OCI-M2 (cell line): ENCODE results near the gene ZNF425.
"Not testable (repeated sequence)": the region's sequence is repeated elsewhere in the genome, so short reads cannot be mapped to it uniquely, and the experiment has no call there.

ENCODE experiments used
- DNase-seq: peaks from one replicate; lab custom pipeline; 2025; ENCODE audit not compliant: unreplicated experiment; lab: John Stamatoyannopoulos, UW

ZNF425 gene, protein sequence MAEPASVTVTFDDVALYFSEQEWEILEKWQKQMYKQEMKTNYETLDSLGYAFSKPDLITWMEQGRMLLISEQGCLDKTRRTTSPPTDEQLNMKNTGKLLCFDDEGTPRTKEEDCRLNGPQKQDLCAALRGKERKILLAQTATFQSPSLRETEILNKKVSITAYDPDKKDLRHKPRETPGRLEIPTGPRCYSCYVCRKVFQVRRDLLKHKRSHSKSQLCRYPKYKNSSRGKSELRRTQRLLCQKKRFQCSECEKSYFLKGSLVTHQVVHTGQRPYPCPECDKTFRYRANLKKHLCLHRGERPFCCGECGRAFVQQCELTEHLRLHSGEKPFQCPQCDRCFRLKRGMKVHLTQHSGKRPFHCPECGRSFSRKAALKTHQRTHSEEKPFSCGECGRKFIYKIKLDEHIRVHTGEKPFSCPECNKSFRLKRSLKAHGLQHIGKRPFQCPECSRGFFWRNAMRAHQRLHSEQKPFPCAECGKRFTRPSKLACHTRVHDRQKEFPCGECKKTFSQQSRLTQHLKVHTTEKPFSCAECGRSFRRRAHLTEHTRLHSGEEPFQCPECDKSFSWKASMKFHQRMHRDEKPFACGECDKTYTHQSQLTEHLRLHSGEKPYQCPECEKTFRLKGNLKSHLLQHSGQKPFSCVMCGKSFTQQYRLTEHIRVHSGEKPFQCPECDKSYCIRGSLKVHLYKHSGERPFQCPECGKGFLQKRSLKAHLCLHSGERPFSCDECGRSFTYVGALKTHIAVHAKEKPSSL

DNA sequence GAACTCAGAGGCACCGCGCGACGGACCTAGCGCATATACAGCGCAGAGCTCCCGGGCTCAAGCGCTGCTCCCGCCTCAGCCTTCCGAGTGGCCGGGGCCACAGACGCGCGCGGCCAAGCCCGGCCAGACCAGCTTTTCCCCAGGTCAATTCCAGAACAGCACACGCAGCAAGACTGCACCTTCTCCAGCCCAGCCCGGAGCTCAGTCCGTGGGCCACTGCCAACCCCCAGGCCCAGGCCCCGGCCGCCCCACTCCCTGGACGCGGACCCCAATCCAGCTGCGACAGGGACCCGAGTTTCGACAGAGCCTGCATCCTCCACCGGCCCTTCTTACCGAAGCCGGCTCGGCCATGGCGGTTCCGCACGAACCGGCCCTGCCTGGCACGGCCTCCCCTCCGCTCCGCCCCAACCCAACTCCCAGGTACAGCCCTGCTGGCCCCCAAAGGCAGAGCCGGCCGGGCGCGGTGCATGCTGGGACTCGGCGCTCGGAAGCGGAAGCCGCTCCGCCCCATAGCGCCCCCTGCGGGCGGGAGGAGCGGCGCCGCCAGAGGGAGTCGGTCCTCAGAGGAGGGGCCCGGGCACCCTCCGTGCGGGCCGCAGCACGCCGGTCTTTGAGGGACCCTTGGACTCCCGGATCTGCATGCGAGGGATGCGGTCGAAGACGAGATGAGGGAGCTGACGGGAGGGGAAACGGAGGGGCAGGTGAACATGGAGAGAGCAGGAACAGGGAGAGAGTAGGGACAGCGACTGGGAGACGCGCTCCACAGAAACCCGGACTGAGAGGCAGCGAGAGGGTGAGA, at the start of gene ZNF425:
ZNF425 (minus strand) TSS at position 462 of the 799 bp plus-strand sequence; CDS start at position 351, 111 bp downstream.
- DNase-seq: peak; percentile 84

DNA sequence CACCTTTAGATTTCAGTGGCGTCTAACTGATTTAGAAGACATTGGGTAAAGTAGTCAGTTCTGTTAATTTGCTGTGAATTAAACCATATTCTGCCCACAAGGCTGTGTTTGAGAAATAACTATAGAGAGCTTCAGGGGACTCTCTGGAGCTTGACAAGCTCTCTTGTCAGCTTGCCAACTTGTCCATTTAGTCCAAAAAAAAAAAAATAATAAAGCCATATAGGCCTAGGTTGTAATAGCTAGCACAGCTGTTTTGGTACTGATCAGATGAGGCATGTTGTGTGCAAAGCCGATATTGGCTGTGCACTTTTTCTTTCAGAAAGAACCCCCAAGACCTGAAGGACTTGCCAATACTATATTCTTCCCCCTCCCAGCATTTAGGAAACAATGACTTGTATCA, 49.0 kb upstream of the ZNF425 start:
- DNase-seq: no peak

DNA sequence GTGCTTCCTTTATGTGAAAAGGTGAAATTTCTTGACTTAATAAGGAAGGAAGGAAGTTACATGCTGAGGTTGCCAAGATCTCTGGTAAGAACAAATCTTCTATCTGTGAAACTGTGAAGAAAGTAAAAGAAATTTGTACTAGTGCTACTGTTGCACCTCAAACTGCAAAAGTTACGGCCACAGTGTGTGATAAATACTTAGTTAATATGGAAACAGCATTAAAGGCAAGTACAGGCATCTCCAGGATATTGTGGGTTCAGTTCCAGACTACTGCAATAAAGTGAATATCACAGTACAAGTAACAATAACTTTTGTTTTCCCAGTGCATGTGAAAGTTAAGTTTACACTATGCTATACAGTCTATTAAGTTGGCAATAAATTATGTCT, 46.4 kb upstream of the ZNF425 start:
- DNase-seq: no peak

DNA sequence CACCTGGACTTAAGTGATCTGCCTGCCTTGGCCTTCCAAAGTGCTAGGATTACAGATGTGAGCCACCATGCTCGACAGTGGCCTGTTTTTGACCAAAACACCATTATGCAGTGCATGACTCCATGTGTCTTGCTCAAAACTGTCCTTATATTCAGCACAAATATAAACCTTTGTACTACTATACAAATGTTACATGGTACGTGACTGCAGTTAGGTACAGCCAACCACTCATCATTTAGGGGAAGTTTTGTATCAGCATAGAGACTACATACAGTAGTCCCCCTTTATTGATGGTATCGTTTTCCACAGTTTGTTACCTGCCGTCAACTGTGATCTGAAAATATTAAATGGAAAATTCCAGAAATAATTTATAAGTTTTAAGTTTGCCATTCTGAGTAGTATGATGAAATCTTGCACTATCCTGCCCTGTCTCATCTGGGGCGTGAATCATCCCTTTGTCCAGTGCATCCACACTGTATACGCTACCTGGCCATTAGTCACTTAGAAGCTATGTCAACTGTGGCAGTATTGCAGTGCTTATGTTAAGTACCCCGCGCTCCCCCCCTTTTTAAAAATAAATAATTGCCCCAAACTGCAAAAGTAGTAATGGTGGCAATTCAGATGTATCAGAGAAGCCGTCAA, 45.9 kb upstream of the ZNF425 start:
- DNase-seq: no peak

DNA sequence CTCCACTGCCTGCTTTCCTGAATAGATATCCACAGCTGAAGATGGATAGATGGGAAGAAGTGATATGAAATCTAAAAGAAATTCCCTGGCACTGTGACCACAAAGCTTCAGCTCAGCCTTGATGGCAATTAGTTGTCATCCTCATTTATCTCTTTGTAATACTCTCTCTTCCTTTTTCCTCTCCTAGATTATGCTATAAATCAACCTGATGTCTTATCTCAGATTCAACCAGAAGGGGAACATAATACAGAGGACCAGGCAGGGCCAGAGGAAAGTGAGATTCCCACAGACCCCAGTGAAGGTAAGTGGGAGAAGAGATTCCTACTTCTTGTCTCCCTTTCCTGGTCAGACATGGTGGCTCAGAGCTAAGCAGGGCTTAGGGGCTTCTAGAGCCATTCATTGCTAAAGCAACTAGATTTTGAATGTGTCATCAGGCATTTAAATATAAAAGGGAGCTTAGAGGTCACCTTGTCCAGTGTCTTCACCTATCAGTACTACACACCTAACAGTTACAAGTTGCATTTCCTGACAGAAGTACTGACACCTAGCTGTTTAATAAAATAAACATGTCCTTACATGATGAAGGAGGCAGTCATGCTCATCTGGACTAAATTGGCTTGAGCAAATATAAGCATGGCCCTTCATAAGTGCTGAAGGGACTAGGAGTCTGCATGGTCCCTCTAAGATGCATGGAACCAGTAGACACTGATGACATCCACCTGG, 40.7 kb upstream of the ZNF425 start:
- no peak for DNase-seq

DNA sequence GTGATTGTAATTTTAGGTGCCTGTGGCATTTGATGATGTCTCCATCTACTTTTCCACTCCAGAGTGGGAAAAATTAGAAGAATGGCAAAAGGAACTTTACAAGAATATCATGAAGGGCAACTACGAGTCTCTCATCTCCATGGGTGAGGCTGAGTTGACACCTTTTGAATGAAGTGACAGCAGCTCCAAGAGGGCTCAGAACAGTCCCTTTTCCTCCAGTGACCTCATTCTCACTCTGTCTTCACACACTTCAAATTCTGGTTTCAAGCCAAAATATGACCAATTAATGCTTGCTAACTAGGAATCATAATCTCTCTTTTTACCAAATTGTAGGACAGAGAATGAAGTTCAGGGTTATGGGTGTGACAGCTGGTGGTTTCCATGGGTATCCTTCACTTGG, 40.0 kb upstream of the ZNF425 start:
- no peak for DNase-seq

DNA sequence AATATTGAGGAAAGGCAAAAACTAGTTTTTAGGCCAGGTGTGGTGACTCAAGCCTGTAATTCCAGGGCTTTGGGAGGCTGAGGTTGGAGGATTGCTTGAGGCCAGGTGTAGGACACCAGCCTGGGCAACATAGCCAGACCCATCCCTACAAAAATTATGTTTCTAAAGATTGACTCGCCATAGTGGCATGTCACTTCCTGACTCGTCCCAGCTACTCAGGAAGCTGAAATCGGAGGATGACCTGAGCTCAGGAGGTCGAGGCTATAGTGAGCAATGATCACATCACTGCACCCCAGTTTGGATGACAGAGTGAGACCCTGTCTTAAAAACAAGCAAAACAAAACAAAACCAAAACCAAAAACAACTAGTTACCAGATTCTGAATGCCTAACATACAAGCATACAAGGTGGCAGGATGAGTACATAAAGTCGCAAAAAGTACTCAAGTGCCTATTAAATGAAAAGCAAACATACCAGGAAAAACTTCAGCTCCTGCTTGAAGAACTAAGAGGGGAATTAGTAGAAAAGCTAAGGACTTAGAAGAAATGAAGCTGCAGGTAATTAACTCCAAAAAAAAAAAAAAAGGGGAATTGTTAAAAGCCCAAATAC, 35.2 kb upstream of the ZNF425 start:
- DNase-seq: no peak

DNA sequence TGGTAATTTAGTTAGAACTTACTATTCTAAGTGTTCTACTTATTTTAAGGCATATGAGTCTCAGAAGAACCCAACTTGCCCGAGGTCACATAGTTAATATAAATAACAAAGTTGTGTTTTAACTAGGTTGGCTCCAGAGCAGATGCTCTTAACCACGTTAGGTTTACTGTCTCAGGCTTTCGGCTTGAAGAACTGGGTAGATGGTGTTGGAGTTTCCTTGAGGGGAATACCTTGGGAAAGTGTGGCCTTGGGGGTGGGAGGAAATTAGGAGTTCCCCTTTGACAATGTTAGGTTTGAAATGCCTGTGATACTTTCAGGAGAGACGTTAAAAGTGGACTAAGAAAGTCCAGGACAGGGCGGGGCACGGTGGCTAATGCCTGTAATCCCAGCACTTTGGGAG, 30.8 kb upstream of the ZNF425 start:
- DNase-seq: no peak

DNA sequence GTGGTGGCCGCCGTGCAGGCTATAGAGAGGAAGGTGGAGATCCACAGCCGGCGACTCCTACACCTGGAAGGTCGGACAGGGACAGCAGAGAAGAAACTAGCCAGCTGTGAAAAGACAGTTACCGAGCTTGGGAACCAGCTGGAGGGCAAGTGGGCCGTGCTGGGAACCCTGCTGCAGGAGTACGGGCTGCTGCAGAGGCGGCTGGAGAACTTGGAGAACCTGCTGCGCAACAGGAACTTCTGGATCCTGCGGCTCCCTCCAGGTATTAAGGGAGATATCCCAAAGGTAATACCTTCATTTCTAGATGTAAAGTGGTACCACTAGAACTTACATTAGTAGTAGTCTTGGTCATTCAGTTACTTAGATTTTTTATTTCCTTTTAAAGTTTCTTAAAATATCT, 27.9 kb upstream of the ZNF425 start:
- DNase-seq: no peak

DNA sequence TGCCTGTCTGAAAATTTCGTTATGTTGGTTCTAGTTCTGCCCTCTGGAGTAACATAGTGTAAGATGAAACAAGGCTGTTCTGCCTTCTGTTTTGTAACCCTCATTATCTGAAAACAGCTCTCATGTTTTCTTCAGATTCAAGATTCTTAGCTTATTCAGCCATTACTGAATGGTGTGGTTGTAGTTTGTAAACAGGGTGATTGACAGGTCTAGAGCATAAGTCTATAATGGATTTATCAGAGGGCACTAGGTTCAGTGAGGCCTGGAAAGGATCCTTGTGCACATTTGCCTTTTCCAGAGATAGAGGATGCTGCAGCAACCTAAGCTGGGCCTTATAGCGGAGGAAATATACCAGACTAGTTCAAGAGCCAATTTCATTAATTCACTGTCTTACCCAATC, 27.2 kb upstream of the ZNF425 start:
- DNase-seq: no peak

DNA sequence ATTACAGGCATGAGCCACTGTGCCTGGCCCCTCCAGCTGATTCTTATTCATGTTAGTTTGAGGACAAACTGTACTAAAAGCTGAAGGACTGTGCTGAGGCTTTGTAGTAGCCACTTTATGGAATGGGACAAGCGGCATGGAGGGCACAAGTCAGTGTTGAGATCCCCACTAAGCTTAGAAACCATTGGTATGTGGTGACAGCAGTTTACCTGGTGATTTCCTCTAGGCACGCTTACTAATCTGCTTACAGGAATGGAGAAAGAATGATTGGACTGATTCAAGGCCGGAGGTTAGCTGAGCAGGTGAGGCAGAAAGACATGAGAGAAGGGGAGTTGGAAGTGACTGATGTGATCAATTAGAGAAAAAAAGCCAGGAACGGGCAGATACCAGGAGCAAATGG, 24.9 kb upstream of the ZNF425 start:
- DNase-seq: no peak

DNA sequence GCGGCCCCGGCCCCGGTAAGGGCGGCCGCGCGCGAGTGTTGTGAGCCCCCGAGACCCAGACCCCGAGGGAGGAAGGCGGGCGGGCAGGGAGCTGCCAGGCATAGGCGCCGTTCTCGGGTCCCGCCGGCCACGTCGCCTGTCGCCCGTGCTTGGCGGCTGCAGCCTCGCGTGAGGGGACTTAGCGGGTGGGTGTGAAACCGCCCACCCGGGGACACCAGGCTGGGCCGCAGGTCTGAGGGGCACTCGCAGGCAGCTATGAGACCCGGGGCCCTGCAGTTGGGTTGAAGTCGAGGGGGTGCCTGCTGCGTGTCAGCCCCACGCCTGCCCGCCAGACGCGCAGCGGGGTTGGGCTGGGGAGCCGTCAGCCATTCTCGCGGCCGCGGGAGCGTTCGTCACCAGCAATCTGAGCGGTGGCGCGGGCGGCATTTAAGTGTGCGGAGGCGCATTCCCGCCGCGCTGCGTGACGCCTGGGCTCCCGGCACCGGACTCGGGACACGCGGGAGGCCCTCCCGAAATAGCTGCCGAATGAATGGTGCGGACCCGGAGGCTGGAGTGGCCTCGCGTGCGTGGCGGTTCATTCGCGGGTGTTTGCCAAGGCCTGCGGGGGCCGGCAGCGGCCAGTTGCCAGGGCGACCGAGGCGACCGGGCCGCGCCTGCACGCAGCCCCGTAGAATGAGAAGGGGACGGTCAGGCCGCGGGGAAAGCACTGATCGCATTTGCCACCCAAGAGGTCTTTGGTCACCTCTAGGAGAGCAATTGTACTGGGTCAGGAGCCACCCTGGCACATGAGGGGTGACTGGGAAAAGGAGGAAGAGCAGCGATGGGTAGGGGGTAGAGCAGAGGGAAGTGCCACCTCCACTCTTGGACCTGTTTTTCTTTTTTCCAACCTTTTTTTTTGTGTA, 21.9 kb upstream of the ZNF425 start:
- no peak for DNase-seq

DNA sequence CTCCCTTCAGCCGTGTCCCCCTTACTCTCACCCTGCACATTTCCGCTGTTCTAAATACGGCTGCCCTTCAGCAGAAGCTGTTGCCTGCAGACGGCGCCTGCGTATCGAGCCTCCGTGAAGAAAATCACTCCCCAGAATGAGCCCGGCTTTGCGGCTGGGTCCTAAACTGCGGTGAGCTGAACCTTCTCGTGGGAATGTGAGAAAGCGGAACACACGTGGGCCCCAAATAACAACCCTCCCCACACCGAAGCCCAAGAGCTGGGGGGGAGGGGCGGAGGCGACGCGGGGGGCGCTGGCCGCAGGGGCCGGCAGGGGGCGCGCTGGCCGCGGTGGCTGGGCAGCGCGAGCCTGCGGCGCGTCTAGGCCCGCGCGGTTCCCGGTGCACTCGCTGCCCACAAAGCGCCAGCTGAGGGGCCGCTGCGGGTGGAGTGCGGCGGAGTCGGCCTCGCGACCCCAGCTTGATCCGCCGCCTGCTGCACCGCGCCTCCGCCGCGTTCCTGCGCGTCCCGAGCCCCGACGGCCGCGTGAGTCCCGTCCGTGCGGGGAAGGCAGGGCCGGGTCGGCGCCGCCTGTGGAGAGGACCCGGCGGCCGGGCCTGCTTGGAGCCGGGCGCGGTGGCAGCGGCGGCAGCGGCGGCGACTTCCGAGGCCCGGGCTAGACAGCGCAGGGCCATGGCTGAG, 21.1 kb upstream of the ZNF425 start, which contains the start of gene ZNF398:
ZNF398 (plus strand) TSS at position 382 of the 680 bp plus-strand sequence; CDS start at position 672, 290 bp downstream.
- DNase-seq: peak; percentile 70

DNA sequence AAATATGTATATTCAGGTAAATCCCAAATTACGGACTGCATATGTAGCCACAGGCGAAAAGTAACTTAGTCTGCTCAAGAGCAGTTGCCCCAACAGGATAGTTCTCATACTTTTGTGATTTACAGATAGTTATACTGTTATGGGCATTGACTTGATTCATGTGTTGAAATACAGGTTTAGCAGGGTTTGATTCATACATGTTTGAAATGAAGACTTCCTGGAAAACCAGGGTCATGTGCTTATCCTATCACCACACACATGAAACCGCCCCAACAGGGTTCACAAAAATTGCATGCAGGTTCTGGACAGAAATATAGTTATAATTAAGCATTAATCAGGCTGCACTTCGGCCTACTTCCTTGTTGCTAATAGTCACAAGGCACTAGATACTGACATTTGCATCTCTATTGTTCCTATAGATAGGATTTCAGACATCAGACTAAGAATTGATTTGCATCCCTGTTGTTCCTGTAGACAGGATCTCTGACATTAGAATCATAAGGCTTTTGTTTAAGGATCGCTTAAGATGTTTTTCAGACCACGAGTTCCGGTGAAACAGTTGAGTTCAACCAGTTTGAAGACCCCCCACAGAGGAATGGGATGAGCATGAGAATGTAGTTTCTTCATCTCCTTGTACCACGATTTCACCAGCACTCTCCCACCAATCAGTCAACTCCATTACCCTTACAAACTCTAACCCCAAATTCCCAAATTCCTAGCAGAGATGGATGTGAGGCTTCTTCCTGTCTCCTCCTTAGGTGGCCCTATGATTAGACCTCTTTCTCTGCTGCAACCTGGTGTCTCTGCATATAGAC, 19.1 kb upstream of the ZNF425 start:
- DNase-seq: no peak

DNA sequence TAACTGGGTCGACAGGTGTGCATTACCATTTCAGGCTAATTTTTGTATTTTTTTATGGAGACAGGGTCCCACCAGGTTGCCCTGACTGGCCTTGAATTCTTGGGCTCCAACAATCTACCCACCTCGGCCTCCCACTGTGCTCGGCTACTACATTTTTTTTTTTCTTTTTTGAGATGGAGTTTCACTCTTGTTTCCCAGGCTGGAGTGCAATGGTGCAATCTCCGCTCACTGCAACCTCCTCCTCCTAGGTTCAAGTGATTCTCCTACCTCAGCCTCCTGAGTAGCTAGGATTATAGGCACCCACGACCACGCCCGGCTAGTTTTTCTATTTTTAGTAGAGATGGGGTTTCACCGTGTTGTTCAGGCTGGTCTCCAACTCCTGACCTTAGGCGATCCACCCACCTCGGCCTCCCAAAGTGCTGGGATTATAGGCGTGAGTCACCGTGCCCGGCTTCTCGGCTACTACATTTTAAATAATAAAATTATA, 18.4 kb upstream of the ZNF425 start:
- DNase-seq: not testable (repeated sequence)

DNA sequence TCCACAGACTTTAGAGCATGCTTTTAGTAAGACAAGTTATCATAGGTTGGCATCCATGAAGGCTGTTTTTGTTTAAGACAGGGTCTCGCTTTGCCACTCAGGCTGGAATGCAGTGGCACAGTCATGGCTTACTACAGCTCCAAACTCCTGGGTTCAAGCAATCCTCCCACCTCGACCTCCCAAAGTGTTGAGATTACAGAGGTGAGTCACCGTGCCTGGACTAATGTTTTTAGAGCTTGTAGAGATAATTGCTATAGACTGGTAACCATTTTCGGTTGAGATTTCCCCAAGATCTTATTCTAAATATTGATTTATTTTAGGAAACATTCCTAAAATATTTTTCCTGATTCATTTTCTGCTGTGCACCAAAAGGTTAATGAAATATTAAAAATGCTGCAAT, 15.8 kb upstream of the ZNF425 start:
- DNase-seq: no peak

DNA sequence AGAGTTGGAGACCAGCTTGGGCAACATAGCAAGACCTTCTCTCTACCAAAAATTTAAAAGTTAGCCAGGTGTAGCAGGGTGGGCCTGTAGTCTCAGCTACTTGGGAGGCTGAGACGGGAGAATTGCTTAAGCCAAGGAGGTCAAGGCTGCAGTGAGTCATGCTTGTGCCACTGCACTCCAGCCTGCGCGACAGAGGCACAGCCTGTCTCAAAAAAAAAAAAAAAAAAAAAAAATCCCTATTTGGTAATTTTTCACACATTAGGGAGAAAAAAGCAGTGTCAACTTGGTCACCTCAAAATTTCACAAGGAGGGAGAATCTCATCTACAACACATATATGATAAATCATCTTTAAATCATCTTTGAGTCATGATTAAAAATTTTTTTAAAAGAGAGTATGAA, 14.7 kb upstream of the ZNF425 start:
- no peak for DNase-seq
